Skeletal muscle cell (primary cell): ENCODE measurements around the gene PRM3.

ENCODE experiments used
- DNase-seq: peaks from one replicate; pipeline ENCODE4 v3.0.0-alpha.2; 2010; ENCODE audit warnings: low read depth
- H3K4me3 ChIP-seq: 2 replicates; pipeline ENCODE4 v1.5.1; 2011; ENCODE audit warnings: low read depth, mild to moderate bottlenecking, control low read depth, low read length, moderate library complexity

PRM3 gene

GRCh38 chr16:11232852-11233726, 40.3 kb downstream of the PRM3 start:
- no peak for DNase-seq
- no peak overlapping the region for H3K4me3 ChIP-seq

GRCh38 chr16:11232302-11232851, 41.1 kb downstream of the PRM3 start:
- DNase-seq: no peak
- no peak overlapping the region for H3K4me3 ChIP-seq

GRCh38 chr16:11231367-11231970, 42.0 kb downstream of the PRM3 start:
- DNase-seq: no peak
- H3K4me3 ChIP-seq: no peak overlapping the region

GRCh38 chr16:11229906-11230305, 43.5 kb downstream of the PRM3 start:
- DNase-seq: no peak
- H3K4me3 ChIP-seq: no peak overlapping the region

- DNase-seq: no peak
- H3K4me3 ChIP-seq: no peak overlapping the region
Measured at GRCh38 chr16:11229432-11229831, 44.0 kb downstream of the PRM3 start.

GRCh38 chr16:11225677-11226549, 47.5 kb downstream of the PRM3 start:
- no peak overlapping the region for H3K4me3 ChIP-seq

GRCh38 chr16:11224894-11225676, 48.3 kb downstream of the PRM3 start:
- DNase-seq: no peak
- no peak overlapping the region for H3K4me3 ChIP-seq

More at GRCh38 chr16:11225677-11226549, 47.5 kb downstream of the PRM3 start:
- DNase-seq: no peak

- H3K4me3 ChIP-seq: no peak overlapping the region
- DNase-seq: no peak
Measured at GRCh38 chr16:11224096-11224893, 49.1 kb downstream of the PRM3 start.
